22Rv1 (cell line): ENCODE measurements around the gene UBL7.

Experiments
- CTCF ChIP-seq: fragments of 450-650 bp; IDR thresholded peaks from 2 replicates; pipeline ENCODE4 v1.5.1; 2017; ENCODE audit warnings: mild to moderate bottlenecking
- ZFX ChIP-seq: fragments of 450-650 bp; IDR thresholded peaks from 2 replicates; pipeline ENCODE4 v1.6.1; 2017; ENCODE audit warnings: antibody characterized with exemption, borderline replicate concordance

- no peak for TF ChIP-seq CTCF
- TF ChIP-seq ZFX = no peak
Measured at GRCh38 chr15:74499366-74499765, 38.4 kb upstream of the UBL7 start.
